GM12891 (cell line): Measurements from ENCODE around the gene IZUMO1.
"Not testable (repeated sequence)": the region's sequence is repeated elsewhere in the genome, so short reads cannot be mapped to it uniquely, and the experiment has no call there.

ENCODE experiments used
- DNase-seq: peaks from one replicate; pipeline ENCODE4 v3.0.0; 2011; ENCODE audit warnings: low spot score; ENCODE audit not compliant: insufficient read length
- FAIRE-seq: peaks from 2 replicates; lab custom pipeline; 2011; peaks lifted over from hg19 to GRCh38; lab: Jason Lieb, UNC
- PAX5 ChIP-seq: IDR thresholded peaks from 2 replicates; pipeline ENCODE4 v1.6.1; 2011; ENCODE audit warnings: low read length, moderate library complexity, mild to moderate bottlenecking; ENCODE audit not compliant: insufficient read depth, severe bottlenecking
- POLR2A ChIP-seq: IDR thresholded peaks from 2 replicates; pipeline ENCODE4 v1.6.1; 2011; ENCODE audit warnings: low read depth, low read length, control low read depth
- POLR2AphosphoS5 ChIP-seq: IDR thresholded peaks from 2 replicates; pipeline ENCODE4 v1.6.1; 2011; ENCODE audit warnings: low read depth, low read length, control low read depth
- POU2F2 ChIP-seq: IDR thresholded peaks from 2 replicates; pipeline ENCODE4 v1.6.1; 2011; ENCODE audit warnings: low read depth, mild to moderate bottlenecking, control low read depth, low read length, moderate library complexity
- SPI1 ChIP-seq: IDR thresholded peaks from 2 replicates; pipeline ENCODE4 v1.6.1; 2011; ENCODE audit warnings: low read depth, low read length, control low read depth
- TAF1 ChIP-seq: IDR thresholded peaks from 2 replicates; pipeline ENCODE4 v1.6.1; 2011; ENCODE audit warnings: low read depth, low read length, control low read depth

IZUMO1 gene

DNA sequence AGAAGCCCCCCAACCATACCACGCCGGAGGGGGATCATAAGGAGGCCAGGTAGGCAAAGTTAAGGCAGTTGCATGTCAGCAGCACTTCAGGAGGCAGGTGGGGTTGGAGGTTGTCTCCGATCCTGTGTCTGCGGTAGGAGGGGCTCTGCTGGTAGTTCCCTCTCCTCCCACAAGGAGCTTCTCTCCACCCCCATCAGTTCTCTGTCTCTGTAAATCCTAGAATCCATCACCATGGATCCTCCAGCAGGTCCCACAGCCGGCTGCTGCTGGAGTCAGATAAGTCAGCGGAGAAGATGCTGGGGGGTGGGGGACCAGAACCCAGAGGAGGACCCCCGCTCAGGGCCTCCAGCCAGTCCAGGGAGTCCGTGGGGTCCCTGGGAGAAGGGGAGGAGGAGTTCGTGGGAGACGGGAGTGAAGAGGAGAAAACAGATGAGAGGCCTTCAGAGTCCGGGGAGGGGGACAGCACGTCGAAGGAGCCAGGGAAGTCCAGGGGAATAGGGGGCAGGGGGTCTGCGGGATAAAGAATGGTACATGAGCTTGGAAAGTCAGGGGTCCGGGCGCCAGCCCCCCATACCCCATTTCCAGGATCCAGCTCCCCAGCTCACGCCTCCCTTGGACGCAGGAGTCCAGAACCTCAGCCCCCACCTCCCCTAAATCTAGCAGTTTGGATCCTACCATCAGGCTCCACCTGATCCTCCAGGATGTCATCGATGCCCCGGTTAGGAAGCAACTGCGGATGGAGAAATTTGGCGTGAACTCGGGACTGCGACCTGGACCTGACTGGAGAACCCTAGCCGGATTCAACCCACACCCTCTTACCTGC is 33.5 kb downstream of the IZUMO1 start:
- no peak for TF ChIP-seq POU2F2
- TF ChIP-seq PAX5 = no peak
- no peak for TF ChIP-seq TAF1
- no peak for TF ChIP-seq SPI1
- TF ChIP-seq POLR2AphosphoS5 = no peak
- TF ChIP-seq POLR2A = no peak
- no peak for FAIRE-seq

DNA sequence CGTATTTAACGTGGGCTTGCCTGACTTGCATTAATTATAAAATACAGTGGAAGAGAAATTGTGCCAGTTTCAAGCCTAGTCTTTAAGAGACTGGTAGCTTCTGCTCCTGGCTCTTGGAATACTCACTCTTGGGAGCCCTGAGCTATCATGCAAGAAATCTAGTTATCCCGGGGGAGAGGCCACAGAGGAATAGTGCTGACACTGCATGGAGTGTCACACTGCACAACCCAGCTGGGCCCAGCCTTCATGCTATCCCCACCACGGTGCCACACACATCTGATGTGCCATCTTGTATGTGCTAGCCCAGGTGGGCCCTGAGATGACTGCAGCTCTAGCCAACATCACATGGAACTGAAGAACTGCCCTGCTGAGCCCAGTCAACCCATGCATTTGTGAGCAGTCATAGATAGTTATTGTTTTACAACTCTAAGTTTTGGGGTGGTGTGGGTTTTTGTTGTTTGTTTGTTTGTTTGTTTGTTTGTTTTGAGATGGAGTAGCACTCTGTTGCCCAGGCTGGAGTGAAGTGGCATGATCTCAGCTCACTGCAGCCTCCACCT is 35.5 kb downstream of the IZUMO1 start:
- FAIRE-seq (no peak), DNase-seq (no peak)
- TF ChIP-seq PAX5 (no peak), POLR2A (no peak), POU2F2 (no peak), TAF1 (no peak), POLR2AphosphoS5 (no peak), SPI1 (no peak)

More for the DNA sequence above, 33.5 kb downstream of the IZUMO1 start:
- DNase-seq = no peak

DNA sequence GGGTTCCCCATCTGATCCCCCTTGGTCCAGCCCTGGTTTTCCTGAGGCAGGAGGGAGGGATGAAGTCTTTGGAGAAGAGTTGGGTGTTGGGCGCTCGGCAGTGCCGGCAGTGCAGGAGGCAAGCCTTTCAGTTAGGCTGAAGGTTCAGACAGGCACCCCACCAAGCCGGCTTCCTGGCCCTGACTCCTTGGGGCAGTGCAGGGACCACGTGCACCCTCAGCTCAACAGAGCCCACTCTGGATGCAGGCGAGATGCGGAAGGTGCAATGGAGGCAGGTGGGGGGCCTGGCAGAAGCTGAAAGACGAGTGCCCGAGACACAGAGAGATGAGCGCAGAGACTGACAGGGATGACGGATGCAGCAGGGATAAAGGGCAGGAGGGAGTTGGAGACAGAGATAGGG is 38.2 kb downstream of the IZUMO1 start:
- FAIRE-seq (no peak), DNase-seq (no peak)
- no peak for TF ChIP-seq POLR2AphosphoS5
- no peak for TF ChIP-seq POLR2A

DNA sequence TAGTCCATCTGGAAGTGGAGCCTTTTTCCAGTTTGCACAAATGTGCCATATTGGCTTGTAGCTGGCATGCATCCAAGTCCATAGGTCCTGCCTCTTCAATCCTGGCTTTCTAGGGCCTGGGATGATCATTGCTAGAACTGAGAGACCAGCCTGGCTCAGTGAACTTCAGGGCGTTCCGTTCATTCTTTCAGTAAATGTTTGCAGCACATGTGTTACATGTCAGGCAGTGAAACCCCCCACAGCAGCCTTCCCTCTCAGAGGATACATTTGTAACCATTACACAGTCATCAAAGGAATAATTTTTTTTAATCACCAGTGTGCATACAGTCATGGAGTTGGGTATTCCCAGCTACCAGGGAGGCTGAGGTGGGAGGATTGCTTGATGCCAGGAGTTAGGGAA is 41.3 kb downstream of the IZUMO1 start:
- no peak for TF ChIP-seq POLR2AphosphoS5
- DNase-seq = no peak
- FAIRE-seq = no peak

DNA sequence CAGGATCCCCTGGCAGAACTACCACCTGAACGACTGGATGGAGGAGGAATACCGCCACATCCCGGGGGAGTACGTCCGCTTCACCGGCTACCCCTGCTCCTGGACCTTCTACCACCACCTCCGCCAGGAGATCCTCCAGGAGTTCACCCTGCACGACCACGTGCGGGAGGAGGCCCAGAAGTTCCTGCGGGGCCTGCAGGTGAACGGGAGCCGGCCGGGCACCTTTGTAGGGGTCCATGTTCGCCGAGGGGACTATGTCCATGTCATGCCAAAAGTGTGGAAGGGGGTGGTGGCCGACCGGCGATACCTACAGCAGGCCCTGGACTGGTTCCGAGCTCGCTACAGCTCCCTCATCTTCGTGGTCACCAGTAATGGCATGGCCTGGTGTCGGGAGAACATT is 43.4 kb downstream of the IZUMO1 start:
- DNase-seq = no peak
- TF ChIP-seq TAF1 = no peak
- no peak for TF ChIP-seq POLR2A
- no peak for TF ChIP-seq SPI1
- no peak for TF ChIP-seq POLR2AphosphoS5
- no peak for TF ChIP-seq POU2F2
- TF ChIP-seq PAX5 = no peak
- no peak for FAIRE-seq

DNA sequence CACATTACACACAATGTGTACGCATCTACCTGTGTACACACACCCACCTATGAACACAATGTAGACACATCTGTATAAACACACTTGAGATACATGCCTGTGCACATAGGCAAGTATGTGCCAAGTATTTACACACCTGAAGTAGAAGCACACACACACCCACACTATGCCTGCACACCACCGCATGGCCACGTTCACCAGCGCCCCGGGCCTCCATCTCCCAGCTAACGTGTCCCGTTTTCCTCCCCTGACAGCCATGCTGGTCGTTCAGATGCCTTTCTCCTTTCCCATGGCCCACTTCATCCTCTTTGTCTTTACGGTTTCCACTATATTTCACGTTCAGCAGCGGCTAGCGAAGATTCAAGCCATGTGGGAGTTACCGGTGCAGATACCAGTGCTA is 44.0 kb downstream of the IZUMO1 start:
- FAIRE-seq (no peak), DNase-seq (no peak)
- TF ChIP-seq TAF1 = no peak
- no peak for TF ChIP-seq SPI1
- TF ChIP-seq POU2F2 = no peak
- TF ChIP-seq PAX5 = no peak
- no peak for TF ChIP-seq POLR2AphosphoS5
- TF ChIP-seq POLR2A = no peak

DNA sequence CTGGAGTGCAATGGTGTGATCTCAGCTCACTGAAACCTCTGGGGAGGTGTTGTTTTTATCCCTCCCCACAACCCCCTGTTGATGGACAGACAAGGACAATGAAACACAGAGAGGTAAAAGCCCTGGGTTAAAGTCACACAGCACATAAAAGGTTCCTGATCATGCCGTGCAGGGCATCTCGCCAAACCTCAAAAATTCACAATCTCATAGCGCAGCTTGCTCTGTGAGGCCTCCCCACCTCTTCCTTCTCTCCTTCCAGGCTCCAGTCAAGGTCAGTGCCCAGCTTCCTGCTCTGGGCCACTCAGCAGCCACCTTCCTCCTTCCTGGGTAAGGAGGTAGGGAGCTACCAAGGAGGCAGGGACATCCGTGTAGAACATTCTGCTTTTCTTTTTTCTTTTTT is 48.7 kb downstream of the IZUMO1 start:
- DNase-seq (no peak), FAIRE-seq (no peak)
- TF ChIP-seq PAX5 = no peak

DNA sequence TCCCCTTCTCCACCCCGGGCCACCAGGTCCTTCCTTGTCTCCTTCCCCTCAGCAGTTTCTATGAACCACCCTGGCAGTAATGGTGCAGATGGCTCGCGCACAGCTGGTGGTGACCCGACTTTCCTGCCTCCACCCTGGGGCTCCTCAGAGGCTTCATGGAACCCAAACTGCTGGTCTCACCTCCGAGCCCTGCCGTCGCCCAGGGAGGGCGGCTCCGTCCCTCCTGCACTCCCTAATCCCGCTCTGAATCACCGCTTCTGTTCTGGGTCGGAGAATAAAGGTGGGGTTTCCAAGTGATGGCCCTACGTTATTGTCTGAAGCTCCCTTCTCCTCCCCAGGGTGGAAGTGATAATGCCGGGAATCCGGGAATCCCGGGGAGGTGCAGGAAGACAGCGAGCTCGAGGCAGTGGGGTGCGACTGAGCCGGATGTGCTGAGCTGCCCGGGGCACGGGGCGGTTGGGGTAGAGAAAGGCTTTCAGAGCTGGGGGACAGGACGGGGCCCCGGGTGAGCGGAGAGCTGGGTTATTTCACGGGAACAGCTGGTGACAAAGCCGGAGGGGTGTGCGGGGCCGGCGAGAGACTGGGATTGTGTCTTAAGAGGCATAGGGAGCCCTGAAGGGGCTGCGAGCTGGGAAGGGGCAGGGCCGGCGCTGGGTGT is 50.2 kb downstream of the IZUMO1 start:
- TF ChIP-seq POU2F2 (no peak), SPI1 (no peak), POLR2AphosphoS5 (no peak)
- FAIRE-seq = no peak
- no peak for DNase-seq

DNA sequence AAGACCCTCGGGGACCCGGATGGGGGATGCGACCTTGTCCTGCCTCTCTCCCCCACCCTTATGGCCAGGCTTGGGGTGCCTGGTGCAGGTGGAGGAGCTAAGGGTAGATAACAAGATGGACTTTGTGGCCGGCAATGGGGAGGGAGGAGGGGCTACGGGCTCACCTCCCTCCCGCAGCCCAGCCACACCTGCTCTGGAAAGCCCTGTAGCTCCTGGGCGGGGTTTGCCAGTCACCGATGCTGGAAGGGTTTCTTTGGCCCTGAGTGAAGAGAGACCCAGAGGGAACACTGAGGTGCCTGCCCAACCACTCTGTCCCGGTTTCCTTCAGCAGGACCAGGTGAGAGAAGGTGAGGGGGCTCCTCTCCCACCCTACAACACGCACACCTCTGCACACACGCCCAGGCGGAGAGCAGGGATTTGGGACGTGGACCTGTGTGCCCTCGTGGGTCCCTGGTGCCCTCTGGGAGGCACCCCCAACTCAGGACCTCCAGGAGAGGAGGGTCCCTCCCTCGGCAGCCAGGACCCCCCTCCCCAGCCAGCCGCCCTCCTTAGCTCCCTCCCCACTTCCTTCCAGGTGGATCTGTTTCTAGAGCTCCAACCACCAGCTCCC is 50.9 kb downstream of the IZUMO1 start, which contains the start of gene FUT2:
TSS of gene FUT2 (plus strand) at position 229 of the 610 bp plus-strand sequence. CDS start 6,986 bp downstream, outside the sequence.
- no peak for FAIRE-seq
- no peak for DNase-seq
- TF ChIP-seq POLR2A (no peak), POLR2AphosphoS5 (no peak), PAX5 (no peak), TAF1 (no peak), SPI1 (no peak), POU2F2 (no peak)

DNA sequence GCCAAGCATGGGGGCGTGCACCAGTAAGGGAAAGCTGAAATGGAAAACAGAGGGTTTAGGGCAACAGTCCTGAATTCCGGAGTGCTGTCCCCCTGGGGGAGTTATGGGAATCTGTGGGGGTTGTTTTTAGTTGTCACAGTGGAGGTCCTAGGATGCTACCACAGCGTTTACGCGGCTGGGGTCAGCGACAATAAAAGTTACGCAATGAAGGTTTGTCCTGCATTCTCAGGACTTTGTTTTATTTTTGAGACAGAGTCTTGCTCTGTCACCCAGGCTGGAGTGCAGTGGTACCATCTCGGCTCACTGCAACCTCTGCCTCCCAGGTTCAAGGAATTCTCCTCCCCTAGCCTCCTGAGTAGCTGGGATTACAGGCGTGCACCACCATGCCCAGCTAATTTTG is 53.1 kb downstream of the IZUMO1 start:
- not testable (repeated sequence) for FAIRE-seq, DNase-seq
